Measurements from ENCODE around the gene CDH22. TPM values are rescaled to one million over a fixed set of nuclear protein-coding genes. Genes with fewer than 3 reads are reported as not detected.

CDH22 gene
- total RNA-seq, 1 experiment from 2014 or later = not detected

DNA sequence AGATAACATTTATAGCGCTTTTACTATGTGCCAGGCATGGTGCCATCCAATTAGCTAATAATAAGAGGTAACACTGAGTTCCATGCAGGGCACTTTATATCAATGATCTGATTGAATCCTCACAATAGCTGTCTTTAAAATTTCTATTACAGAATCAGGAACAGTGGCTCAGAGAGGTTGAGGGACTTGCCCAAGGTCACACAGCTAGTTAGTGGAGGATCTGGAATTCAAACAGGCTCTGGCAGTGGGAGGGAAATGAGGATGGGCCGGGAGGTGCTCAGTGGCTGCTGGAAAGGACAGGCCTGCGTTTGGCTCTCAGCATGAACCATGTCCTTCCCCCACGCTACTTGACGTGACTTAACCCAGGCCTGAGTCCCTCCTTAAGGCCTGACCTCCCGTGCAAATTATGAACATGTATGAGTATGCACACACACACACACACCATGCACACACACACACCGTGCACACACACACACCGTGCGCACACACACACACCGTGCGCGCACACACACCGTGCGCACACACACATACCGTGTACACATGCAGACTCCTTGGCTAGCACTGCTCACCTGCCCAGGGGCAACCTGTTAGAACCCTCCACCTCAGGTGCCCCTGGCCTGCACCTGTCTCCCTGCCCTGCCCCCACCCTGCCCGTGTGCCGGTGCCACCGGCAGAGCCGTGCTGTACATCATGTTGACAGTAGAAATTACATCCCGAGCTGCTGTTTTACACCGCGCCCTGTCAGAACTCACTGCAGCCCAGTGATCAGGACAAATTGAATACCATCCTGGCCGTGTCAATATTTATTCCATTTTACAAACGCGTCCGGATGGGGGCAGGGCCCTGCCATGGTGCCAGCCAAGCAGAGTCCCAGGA lies 43.7 kb downstream of the CDH22 start:
- CTCF ChIA-PET = interaction anchor here (0.6 to 1.7 kb wide), 3 partner anchors 12 to 279 kb away, joined by 3 to 6 read pairs (median 4); no protein-coding TSS in a partner anchor
- peaks cover 8% of the 10 kb centered on the region for H3K4me1 Mint-ChIP-seq (ENCODE audit: insufficient read depth, unreplicated experiment)

DNA sequence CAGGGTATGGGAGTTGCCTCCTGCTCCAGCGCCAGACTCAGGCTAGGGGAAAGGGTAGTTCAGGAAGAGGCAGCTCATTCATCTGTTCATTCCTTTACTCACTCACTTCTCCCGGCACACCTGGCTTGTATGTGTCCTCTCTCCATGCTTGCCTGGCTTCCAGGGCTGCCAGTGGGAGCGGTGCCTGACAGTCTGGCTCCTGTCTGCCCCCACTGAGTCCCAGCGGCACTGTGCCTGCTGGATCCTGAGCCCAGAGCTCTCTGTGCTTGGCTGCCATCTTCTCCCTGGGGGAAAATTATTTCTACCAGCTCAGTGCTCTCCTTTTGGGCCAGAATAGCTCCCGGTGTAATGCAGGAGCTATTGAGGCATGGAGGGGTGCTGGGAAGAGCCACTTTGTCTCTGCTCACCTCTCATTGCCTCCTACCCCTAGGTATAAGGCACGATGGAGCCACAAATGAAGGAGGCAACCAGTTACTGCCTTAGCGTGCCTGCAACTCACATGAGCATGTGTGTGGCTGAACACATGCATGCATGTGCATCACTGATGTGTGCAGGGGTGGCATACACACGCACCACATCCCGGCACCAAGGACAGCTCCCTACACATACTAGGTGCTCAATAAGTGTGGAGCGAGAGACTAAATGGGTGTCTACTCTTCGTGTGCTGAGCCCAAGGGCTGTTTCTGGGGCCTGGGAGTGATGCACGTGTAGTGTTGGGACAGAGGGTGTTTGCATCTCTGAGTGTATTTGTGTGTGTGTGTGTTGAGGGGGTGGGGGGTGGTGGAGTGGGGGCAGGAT lies 46.6 kb downstream of the CDH22 start:
- TF ChIP-seq, protein P1, sequence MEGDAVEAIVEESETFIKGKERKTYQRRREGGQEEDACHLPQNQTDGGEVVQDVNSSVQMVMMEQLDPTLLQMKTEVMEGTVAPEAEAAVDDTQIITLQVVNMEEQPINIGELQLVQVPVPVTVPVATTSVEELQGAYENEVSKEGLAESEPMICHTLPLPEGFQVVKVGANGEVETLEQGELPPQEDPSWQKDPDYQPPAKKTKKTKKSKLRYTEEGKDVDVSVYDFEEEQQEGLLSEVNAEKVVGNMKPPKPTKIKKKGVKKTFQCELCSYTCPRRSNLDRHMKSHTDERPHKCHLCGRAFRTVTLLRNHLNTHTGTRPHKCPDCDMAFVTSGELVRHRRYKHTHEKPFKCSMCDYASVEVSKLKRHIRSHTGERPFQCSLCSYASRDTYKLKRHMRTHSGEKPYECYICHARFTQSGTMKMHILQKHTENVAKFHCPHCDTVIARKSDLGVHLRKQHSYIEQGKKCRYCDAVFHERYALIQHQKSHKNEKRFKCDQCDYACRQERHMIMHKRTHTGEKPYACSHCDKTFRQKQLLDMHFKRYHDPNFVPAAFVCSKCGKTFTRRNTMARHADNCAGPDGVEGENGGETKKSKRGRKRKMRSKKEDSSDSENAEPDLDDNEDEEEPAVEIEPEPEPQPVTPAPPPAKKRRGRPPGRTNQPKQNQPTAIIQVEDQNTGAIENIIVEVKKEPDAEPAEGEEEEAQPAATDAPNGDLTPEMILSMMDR (IDR thresholded peaks at IDR 0.05; ENCODE audit: unreplicated experiment) = no peak
- Mint-ChIP-seq H3K36me3 (ENCODE audit: insufficient read depth, unreplicated experiment) (peaks cover 6% of the 10 kb centered on the region), H3K9me3 (ENCODE audit: unreplicated experiment) (peaks cover 7% of the 10 kb centered on the region), H3K27ac (ENCODE audit: low read depth, unreplicated experiment) (no peak overlapping the region), H3K4me3 (ENCODE audit: unreplicated experiment) (no peak overlapping the region), H3K4me1 (ENCODE audit: insufficient read depth, unreplicated experiment) (peaks cover 8% of the 10 kb centered on the region), H3K27me3 (ENCODE audit: insufficient read depth, unreplicated experiment) (no peaks in the 10 kb centered on the region)
- no peak for DNase-seq (ENCODE audit: unreplicated experiment)
- no TSS peak for BruUV-seq (replicated peaks)
- POLR2A ChIA-PET = interaction anchor here (0.8 kb wide), 1 partner anchor 30 kb away, joined by 5 read pairs; no protein-coding TSS in a partner anchor
- CTCF ChIA-PET = interaction anchor here (0.7 kb wide), 1 partner anchor 29 kb away, joined by 4 read pairs; no protein-coding TSS in a partner anchor
- intact Hi-C loops (cut with micrococcal nuclease) = no loop called here

More for the DNA sequence above, 43.7 kb downstream of the CDH22 start:
- POLR2A ChIA-PET = no interaction called here
- no TSS peak for BruUV-seq (replicated peaks)
- TF ChIP-seq, protein P1 (IDR thresholded peaks at IDR 0.05; ENCODE audit: unreplicated experiment) = no peak
- Mint-ChIP-seq H3K4me3 (ENCODE audit: unreplicated experiment) (no peak overlapping the region), H3K9me3 (ENCODE audit: unreplicated experiment) (peaks cover 7% of the 10 kb centered on the region), H3K27ac (ENCODE audit: low read depth, unreplicated experiment) (no peak overlapping the region), H3K27me3 (ENCODE audit: insufficient read depth, unreplicated experiment) (peaks cover 9% of the 10 kb centered on the region), H3K36me3 (ENCODE audit: insufficient read depth, unreplicated experiment) (no peaks in the 10 kb centered on the region)
- intact Hi-C loops (cut with micrococcal nuclease) = no loop called here
- DNase-seq (ENCODE audit: unreplicated experiment) = no peak

DNA sequence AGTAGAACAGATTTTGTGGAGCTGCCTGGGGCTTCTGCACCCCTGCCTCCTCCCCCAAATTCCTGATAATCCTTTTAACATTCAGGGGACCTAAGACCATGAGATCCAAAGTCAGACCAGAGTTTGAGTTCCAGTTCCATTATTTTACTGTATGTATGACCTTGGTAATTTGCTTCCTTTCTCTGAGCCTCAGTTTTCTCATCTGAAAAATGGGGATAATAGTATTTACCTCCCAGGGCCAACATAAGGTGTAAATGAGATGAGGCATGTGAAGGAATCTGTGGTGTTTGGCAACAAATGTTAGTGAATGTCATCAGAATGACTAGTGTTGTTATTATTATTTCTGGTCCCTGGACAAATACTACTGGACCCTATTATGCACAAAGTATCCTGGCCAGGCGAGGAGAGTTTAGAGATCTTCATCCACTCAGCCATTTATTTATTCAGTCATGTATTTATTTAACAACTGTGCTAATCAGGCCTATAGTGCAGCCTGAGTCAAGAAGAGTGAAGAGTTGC lies 47.3 kb downstream of the CDH22 start:
- Mint-ChIP-seq H3K36me3 (ENCODE audit: insufficient read depth, unreplicated experiment) (peaks cover 6% of the 10 kb centered on the region), H3K9me3 (ENCODE audit: unreplicated experiment) (peaks cover 7% of the 10 kb centered on the region), H3K27me3 (ENCODE audit: insufficient read depth, unreplicated experiment) (no peaks in the 10 kb centered on the region), H3K27ac (ENCODE audit: low read depth, unreplicated experiment) (no peak overlapping the region), H3K4me1 (ENCODE audit: insufficient read depth, unreplicated experiment) (peaks cover 8% of the 10 kb centered on the region), H3K4me3 (ENCODE audit: unreplicated experiment) (no peak overlapping the region)
- ChIA-PET POLR2A (interaction anchor here (0.7 to 0.8 kb wide), 2 partner anchors 30 to 470 kb away, joined by 3 to 5 read pairs; partner anchors contain the start of genes DNTTIP1 and WFDC3), CTCF (no interaction called here)
- intact Hi-C loops (cut with micrococcal nuclease) = no loop called here
- TF ChIP-seq, protein P1 (IDR thresholded peaks at IDR 0.05; ENCODE audit: unreplicated experiment) = no peak
- BruUV-seq (replicated peaks) = no TSS peak
- no peak for DNase-seq (ENCODE audit: unreplicated experiment)
